ENCODE data around the gene KMT2B.
"Not testable (repeated sequence)": the region's sequence is repeated elsewhere in the genome, so short reads cannot be mapped to it uniquely, and the experiment has no call there.

The KMT2B gene

GRCh38 chr19:35710784-35711723 lies 6.7 kb upstream of the KMT2B start:
- DNase-seq, result no peak

DNA sequence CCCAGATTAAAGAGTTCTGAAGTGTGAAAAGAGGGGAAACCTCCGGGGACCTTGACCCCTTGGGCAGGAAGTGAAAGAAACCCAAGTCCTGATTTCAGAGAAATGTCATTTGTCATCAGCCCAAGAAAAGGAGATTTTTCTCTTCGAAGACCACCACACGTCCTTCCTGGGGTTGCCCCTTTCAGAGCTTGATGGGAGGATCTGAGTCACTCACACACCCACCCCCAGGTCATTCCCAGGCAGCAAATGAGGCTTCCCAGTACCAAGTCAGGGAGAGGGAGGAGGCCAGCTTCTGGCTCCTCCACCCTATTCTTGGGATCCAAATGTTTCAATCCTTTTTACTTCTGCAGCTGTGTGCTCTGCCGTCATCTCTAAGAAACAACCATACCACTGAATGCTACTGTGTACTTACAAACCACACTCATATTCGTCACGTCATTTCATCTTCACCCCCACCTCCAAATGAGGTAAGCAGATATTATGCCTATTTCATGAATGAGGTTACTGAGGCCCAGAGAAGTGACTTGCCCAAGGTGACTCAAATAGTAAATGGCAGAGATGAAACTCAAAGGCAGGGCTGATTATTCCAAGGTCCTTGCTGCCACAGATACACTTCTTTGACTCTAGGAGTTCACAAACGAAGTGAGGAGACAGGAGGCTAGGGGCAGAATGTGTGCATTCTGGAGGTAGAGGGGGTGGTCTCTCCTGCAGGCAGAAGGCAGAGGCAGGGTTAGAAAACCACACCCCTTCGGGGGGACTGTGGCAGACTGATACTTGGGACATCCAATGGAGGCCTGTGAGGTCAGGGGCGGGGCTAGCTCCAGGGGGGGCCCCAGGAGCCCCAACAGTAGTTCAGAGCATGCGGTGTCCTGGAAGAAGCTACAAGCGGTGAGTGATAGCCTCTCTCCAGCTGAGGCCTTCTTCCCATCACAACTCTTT lies 5.0 kb upstream of the KMT2B start:
- DNase-seq, result no peak

GRCh38 chr19:35713506-35713850 lies 4.3 kb upstream of the KMT2B start:
- no peak for DNase-seq

DNA sequence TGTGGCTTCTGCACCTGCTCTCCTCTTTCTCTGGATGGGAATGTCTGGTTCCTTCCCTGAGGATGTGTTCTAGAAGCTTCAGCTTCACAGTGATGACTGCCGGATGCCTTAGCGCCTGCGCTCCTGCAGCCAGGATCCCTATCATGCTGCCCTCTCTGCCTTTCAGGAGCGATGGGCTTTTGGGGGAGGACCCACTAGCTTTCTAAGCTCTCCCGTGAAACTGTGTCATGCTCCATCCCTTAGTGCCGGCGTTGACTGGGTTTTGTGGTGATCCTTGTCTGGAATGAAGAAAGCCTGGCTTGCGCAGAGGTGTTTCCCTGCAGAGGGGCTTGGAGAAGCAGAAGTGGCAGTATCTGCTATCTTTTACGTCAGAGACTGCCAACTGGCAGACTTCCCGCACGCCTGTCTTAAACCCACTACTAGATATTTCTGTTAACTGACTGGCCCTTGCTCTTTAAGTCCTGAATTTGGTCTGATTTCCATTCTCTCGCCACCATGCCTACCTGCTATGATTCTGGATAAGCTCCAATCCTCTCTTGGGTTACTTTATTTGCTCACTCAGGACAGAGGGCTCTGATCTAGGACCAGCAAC lies 3.8 kb upstream of the KMT2B start:
- no peak for DNase-seq

GRCh38 chr19:35714601-35715354 lies 3.0 kb upstream of the KMT2B start:
- DNase-seq, result no peak

GRCh38 chr19:35715355-35715809 lies 2.4 kb upstream of the KMT2B start:
- no peak for DNase-seq

DNA sequence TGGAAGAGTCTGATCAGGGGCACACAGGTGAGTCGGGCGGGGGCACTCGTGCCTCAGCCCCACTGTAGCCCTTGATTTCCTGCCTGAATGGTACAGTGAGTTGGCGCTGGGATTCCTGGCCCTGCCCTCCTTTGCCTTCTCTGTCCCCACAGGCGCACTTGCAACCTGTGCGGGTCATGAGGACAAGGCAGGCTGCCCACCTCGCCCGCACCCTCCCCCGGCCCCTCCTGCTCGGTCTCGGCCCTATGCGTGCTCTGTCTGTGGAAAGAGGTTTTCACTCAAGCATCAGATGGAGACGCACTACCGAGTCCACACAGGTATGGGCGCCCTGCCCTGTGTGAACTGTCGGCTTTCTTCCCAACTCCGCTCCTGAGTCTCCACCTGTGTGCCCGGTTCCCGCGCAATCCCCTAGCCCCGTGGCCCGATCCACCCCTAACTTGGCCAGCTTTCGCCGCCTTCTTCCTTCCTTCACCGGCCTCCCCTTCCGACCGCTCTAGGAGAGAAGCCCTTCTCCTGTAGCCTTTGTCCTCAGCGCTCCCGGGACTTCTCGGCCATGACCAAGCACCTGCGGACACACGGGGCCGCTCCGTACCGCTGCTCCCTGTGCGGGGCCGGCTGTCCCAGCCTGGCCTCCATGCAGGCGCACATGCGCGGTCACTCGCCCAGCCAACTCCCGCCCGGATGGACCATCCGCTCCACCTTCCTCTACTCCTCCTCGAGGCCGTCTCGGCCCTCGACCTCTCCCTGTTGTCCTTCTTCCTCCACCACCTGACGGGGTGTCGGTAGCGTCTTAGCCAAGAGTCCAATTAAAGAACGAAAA lies 1.6 kb upstream of the KMT2B start:
- DNase-seq, result no peak

DNA sequence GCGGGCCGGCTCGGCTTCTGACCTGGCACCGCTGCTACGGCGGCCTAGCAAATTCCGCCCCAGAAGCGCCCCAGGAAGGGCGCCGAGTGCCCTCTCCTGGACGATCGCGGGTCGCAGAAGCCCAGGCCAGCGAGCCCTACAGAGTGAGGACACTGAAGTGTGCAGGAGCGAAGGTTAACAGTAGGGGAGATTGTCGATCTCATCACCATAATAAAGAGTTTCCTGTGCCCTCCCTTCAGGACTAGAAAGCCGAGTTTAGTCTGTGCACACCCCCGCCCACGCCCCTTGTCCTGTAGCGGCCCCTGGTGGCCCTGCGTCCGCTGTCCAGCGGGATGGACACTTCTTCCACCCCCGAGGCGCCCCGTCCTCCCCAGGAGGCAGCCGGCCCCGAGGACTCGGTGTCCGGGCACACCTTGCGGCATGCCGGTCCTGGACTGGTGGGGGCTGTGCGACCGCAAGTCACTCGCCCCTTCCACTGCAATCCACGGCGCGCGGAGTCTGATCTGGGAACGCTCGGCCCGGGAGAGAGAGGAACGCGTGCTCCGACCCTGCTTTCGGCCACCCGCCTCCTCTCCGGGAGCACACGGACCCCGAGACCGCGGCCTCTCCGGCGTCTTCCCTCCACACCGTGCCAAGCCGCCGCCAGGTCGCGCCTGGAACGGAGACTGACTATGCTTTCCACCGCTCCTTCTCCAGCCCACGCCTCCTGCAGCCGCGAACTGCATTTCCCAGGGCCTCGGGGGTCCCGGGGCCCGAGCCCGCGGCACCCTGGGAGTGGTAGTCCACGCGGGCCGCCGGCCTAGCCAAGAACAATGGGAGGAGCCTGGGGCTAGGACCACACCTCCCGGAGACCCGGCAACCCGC lies 770 bp upstream of the KMT2B start:
- DNase-seq, result peak; percentile 88

GRCh38 chr19:35718345-35719041 lies 690 bp downstream of the KMT2B start:
- DNase-seq, result peak; percentile 30

DNA sequence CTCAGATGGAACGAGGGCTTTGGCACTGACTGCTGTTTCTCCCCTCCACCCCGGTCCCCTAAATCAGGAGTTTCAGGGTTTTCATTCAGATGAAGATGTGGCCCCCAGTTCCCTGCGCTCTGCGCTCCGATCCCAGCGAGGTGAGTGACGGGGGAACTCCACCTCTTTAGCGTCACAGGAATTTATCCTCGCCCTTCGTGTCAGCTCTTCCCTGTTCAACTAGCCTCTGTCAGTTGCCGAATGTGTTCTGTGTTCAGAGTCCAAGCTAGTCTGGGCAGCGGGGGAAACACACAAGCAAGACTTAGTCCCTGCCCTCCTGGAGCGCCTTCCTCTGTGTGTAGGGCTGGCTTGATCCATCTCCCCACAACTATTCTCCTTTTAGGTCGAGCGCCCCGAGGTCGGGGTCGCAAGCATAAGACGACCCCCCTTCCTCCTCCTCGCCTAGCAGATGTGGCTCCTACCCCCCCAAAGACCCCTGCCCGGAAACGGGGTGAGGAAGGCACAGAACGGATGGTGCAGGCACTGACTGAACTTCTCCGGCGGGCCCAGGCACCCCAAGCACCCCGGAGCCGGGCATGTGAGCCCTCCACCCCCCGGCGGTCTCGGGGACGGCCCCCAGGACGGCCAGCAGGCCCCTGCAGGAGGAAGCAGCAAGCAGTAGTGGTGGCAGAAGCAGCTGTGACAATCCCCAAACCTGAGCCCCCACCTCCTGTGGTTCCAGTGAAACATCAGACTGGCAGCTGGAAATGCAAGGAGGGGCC lies 1.8 kb downstream of the KMT2B start:
- DNase-seq, result no peak

DNA sequence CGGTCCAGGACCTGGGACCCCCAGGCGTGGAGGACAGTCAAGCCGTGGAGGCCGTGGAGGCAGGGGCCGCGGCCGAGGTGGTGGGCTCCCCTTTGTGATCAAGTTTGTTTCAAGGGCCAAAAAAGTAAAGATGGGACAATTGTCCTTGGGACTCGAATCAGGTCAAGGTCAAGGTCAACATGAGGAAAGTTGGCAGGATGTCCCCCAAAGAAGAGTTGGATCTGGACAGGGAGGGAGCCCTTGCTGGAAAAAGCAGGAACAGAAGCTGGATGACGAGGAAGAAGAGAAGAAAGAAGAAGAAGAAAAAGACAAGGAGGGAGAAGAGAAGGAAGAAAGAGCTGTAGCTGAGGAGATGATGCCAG lies 2.3 kb downstream of the KMT2B start:
- no peak for DNase-seq

GRCh38 chr19:35720648-35721047 lies 2.8 kb downstream of the KMT2B start:
- DNase-seq, result no peak

DNA sequence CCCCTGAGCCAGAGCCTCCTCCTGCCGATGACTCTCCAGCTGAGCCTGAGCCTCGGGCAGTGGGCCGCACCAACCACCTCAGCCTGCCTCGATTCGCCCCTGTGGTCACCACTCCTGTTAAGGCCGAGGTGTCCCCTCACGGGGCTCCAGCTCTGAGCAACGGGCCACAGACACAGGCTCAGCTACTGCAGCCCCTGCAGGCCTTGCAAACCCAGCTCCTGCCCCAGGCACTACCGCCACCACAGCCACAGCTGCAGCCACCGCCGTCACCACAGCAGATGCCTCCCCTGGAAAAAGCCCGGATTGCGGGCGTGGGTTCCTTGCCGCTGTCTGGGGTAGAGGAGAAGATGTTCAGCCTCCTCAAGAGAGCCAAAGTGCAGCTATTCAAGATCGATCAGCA lies 3.6 kb downstream of the KMT2B start:
- no peak for DNase-seq

GRCh38 chr19:35722461-35722860 lies 4.7 kb downstream of the KMT2B start:
- no peak for DNase-seq

GRCh38 chr19:35722897-35723296 lies 5.1 kb downstream of the KMT2B start:
- DNase-seq, result no peak

DNA sequence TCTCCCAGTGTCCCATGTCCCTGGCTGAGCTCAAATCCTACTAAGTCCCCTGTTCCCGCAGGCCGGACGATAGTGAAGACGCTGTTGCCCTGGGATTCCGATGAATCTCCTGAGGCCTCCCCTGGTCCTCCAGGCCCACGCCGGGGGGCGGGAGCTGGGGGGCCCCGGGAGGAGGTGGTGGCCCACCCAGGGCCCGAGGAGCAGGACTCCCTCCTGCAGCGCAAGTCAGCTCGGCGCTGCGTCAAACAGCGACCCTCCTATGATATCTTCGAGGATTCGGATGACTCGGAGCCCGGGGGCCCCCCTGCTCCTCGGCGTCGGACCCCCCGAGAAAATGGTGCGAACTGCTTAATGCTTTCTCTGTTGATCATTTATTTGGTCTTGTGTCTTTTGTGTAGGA lies 5.9 kb downstream of the KMT2B start:
- DNase-seq, result no peak

- not testable (repeated sequence) for DNase-seq
Observed at GRCh38 chr19:35724132-35724531, 6.3 kb downstream of the KMT2B start.

- no peak for DNase-seq
Observed at GRCh38 chr19:35724560-35724959, 6.8 kb downstream of the KMT2B start.

GRCh38 chr19:35725216-35725861 lies 7.5 kb downstream of the KMT2B start:
- no peak for DNase-seq
